SK-N-SH treated with all-trans-retinoic acid at 6 μM for 48 hours (cell line): ENCODE results near the gene NMRK2.
"Not testable (repeated sequence)": the region's sequence is repeated elsewhere in the genome, so short reads cannot be mapped to it uniquely, and the experiment has no call there.

Source experiments
- CREB5 ChIP-seq: fragments of 250-450 bp; sonication (Bioruptor Pico); IDR thresholded peaks from 2 replicates; pipeline ENCODE4 v1.5.1; 2020; ENCODE audit warnings: low read depth, mild to moderate bottlenecking, moderate library complexity
- CSDC2 ChIP-seq: fragments of 250-450 bp; sonication (Bioruptor Pico); IDR thresholded peaks from 2 replicates; pipeline ENCODE4 v1.5.0; 2020; ENCODE audit warnings: mild to moderate bottlenecking, moderate library complexity
- CSRNP3 ChIP-seq: fragments of 250-450 bp; sonication (Bioruptor Pico); IDR thresholded peaks from 2 replicates; pipeline ENCODE4 v1.5.1; 2021; ENCODE audit warnings: mild to moderate bottlenecking, moderate library complexity
- GLIS3 ChIP-seq: fragments of 250-450 bp; sonication (Bioruptor Pico); IDR thresholded peaks from 2 replicates; pipeline ENCODE4 v1.5.0; 2020; ENCODE audit warnings: mild to moderate bottlenecking, moderate library complexity
- ISL1 ChIP-seq: fragments of 250-450 bp; sonication (Bioruptor Pico); IDR thresholded peaks from 2 replicates; pipeline ENCODE4 v2.1.2; 2022; ENCODE audit warnings: mild to moderate bottlenecking, moderate library complexity
- PPARA ChIP-seq: fragments of 250-450 bp; sonication (Bioruptor Pico); IDR thresholded peaks from 2 replicates; pipeline ENCODE4 v1.5.0; 2020; ENCODE audit warnings: mild to moderate bottlenecking, borderline replicate concordance
- RARB ChIP-seq: fragments of 250-450 bp; sonication (Bioruptor Pico); IDR thresholded peaks from 2 replicates; pipeline ENCODE4 v1.8.0; 2021; ENCODE audit warnings: mild to moderate bottlenecking, moderate library complexity
- SNAI2 ChIP-seq: fragments of 250-450 bp; sonication (Bioruptor Pico); IDR thresholded peaks from 2 replicates; pipeline ENCODE4 v1.5.0; 2020; ENCODE audit warnings: mild to moderate bottlenecking, moderate library complexity
- TCF4 ChIP-seq: fragments of 250-450 bp; sonication (Bioruptor Pico); IDR thresholded peaks from 2 replicates; pipeline ENCODE4 v1.8.0; 2021; ENCODE audit warnings: mild to moderate bottlenecking, moderate library complexity, borderline replicate concordance
- ZFP3 ChIP-seq: fragments of 250-450 bp; sonication (Bioruptor Pico); IDR thresholded peaks from 2 replicates; pipeline ENCODE4 v1.5.0; 2020; ENCODE audit warnings: mild to moderate bottlenecking, moderate library complexity
- ZFP30 ChIP-seq: fragments of 450-650 bp; formaldehyde crosslinking; IDR thresholded peaks from 2 replicates; pipeline ENCODE4 v1.5.0; 2022; ENCODE audit warnings: mild to moderate bottlenecking, moderate library complexity
- ZNF565 ChIP-seq: fragments of 450-650 bp; formaldehyde crosslinking; conservative IDR thresholded peaks from 2 replicates; pipeline ENCODE4 v1.5.0; 2020; ENCODE audit warnings: low read depth, mild to moderate bottlenecking, moderate library complexity
- ZNF8 ChIP-seq: fragments of 450-650 bp; formaldehyde crosslinking; IDR thresholded peaks from 2 replicates; pipeline ENCODE4 v1.5.0; 2020; ENCODE audit warnings: mild to moderate bottlenecking, moderate library complexity
- TF ChIP-seq, protein P1 (sequence below): fragments of 250-450 bp; sonication (Bioruptor Pico); IDR thresholded peaks from 2 replicates; pipeline ENCODE4 v1.8.0; 2020; ENCODE audit warnings: mild to moderate bottlenecking, moderate library complexity, borderline replicate concordance

- TF ChIP-seq SNAI2; ZFP30 (CRISPR knock-in tag); GLIS3 (CRISPR knock-in tag); RARB (CRISPR knock-in tag); TCF4 (CRISPR knock-in tag); ISL1 (CRISPR knock-in tag); CSDC2 (CRISPR knock-in tag); ZFP3 (CRISPR knock-in tag); ZNF565 (CRISPR knock-in tag); ZNF8 (CRISPR knock-in tag); CREB5; PPARA; CSRNP3 (CRISPR knock-in tag): not testable (repeated sequence)
- TF ChIP-seq, protein P1, sequence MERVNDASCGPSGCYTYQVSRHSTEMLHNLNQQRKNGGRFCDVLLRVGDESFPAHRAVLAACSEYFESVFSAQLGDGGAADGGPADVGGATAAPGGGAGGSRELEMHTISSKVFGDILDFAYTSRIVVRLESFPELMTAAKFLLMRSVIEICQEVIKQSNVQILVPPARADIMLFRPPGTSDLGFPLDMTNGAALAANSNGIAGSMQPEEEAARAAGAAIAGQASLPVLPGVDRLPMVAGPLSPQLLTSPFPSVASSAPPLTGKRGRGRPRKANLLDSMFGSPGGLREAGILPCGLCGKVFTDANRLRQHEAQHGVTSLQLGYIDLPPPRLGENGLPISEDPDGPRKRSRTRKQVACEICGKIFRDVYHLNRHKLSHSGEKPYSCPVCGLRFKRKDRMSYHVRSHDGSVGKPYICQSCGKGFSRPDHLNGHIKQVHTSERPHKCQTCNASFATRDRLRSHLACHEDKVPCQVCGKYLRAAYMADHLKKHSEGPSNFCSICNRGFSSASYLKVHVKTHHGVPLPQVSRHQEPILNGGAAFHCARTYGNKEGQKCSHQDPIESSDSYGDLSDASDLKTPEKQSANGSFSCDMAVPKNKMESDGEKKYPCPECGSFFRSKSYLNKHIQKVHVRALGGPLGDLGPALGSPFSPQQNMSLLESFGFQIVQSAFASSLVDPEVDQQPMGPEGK (CRISPR knock-in tag), result not testable (repeated sequence)
These were observed 5.6 kb downstream of the NMRK2 start for GRCh38 chr19:3938300-3938950.
